Measurements from ENCODE around the gene IMPA2. TPM values are rescaled to one million over a fixed set of nuclear protein-coding genes. Genes with fewer than 3 reads are reported as not detected.

IMPA2 gene
- total and polyA plus RNA-seq, 2 of the 4 experiments (the other 2 are of a cell fraction) = 5.4 to 5.5 TPM

- H3K9ac ChIP-seq (ENCODE audit: low read depth, low read length) = no peak overlapping the region
- ChIA-PET CTCF (interaction anchor here (0.5 kb wide), 1 partner anchor 32 kb away, joined by 3 read pairs; no protein-coding TSS in a partner anchor), POLR2A (ENCODE audit: unreplicated experiment) (no interaction called here)
- H3K27me3 ChIP-seq (ENCODE audit: control insufficient read depth, insufficient read depth, low read length) = no peaks in the 10 kb centered on the region
- H3K36me3 ChIP-seq (ENCODE audit: control insufficient read depth, insufficient read depth, low read length) = no peaks in the 10 kb centered on the region
- no TSS peak for BruUV-seq (replicated peaks)
- intact Hi-C loops (cut with micrococcal nuclease) (no loop called here), dilution Hi-C loops (cut with HindIII; ENCODE audit: low sequenced_read_pairs, unreplicated experiment) (no loop called here), in situ Hi-C loops (cut with MboI; ENCODE audit: low sequenced_read_pairs) (no loop called here)
- no peak overlapping the region for H3K4me2 ChIP-seq (ENCODE audit: low read depth, low read length)
- H3K18ac ChIP-seq (ENCODE audit: low read depth, low read length) = no peak overlapping the region
- no peaks in the 10 kb centered on the region for H4K20me1 ChIP-seq (ENCODE audit: insufficient read depth, low read length)
- no peak overlapping the region for H3K27ac ChIP-seq (ENCODE audit: insufficient read depth, low read length)
- H4K8ac ChIP-seq (ENCODE audit: low read depth in 2 of 2, low read length in 2 of 2) = no peak overlapping the region
- H3K9me1 ChIP-seq (ENCODE audit: insufficient read depth, low read length) = no peaks in the 10 kb centered on the region
- no peak overlapping the region for H2AK5ac ChIP-seq (ENCODE audit: low read depth, low read length)
- no peak overlapping the region for H4K5ac ChIP-seq (ENCODE audit: low read depth, low read length)
- no peak overlapping the region for H2BK15ac ChIP-seq (ENCODE audit: low read depth, low read length)
- H3K79me1 ChIP-seq (ENCODE audit: low read depth in 1 of 2, low read length in 2 of 2) = no peaks in the 10 kb centered on the region
- H3K4me1 ChIP-seq (ENCODE audit: control insufficient read depth, insufficient read depth, low read length) = peaks cover 6% of the 10 kb centered on the region
- H4K91ac ChIP-seq (ENCODE audit: insufficient read depth, low read depth, low read length) = no peak overlapping the region
- H3K4me3 ChIP-seq (ENCODE audit: insufficient read depth, low read depth, low read length) = no peak overlapping the region
- no peak overlapping the region for H2BK5ac ChIP-seq (ENCODE audit: low read depth, low read length, poor library complexity, severe bottlenecking)
- H3K4ac ChIP-seq (ENCODE audit: low read depth, low read length) = no peak overlapping the region
- H3K9me3 ChIP-seq (ENCODE audit: control insufficient read depth, insufficient read depth, low read length) = no peaks in the 10 kb centered on the region
- H2AK9ac ChIP-seq (replicated peaks; ENCODE audit: low read depth, low read length, poor library complexity) = no peak overlapping the region
- H2AFZ ChIP-seq (replicated peaks; ENCODE audit: low read length, poor library complexity) = no peak overlapping the region
- H3K56ac ChIP-seq (ENCODE audit: extremely low read depth, insufficient read depth, low read length) = no peak overlapping the region
- ATAC-seq (ENCODE audit: low read depth) (no peak), DNase-seq (no peak)
- H3K14ac ChIP-seq (replicated peaks; ENCODE audit: low read depth, low read length) = no peak overlapping the region
- H2BK20ac ChIP-seq (ENCODE audit: low read depth, low read length) = no peak overlapping the region
- WGBS, 2 experiments (ENCODE audit: extremely low coverage in 2 of 2, insufficient read length in 1 of 2) = 80% methylated on average over 2 of the region's 5 CpGs; no CpG with 5 or more reads in 1 of the 2 experiments
- no peak overlapping the region for H2BK120ac ChIP-seq (ENCODE audit: low read depth, low read length)
- TF ChIP-seq USF2 (IDR thresholded peaks at IDR 0.05; ENCODE audit: low read depth, low read length) = no peak
- TF ChIP-seq CEBPB (IDR thresholded peaks at IDR 0.05; ENCODE audit: low read depth, low read length) = 0 out of 2 replicates have a peak, but pooled peaks have one; percentile 4
- H3K23ac ChIP-seq (ENCODE audit: low read depth, low read length) = no peak overlapping the region
Observed at GRCh38 chr18:11974741-11975325, 6.5 kb upstream of the IMPA2 start.
